ENCODE results near the gene KCNMA1. TPM values are rescaled to one million over a fixed set of nuclear protein-coding genes. Genes with fewer than 3 reads are reported as not detected.

The KCNMA1 gene
- total RNA-seq, 1 experiment from 2014 or later, result 139 TPM

- no peak for DNase-seq (ENCODE audit: low read depth)
Measured at GRCh38 chr10:76829724-76830123, 807.9 kb downstream of the KCNMA1 start.

Small RNA genes within 50 kb of the gene (small RNA-seq; reads per million reads assigned to genes)
- gene ATP5MC1P8 (not detected), gene COX6CP15 (not detected), gene RF00322 (not detected), gene RNA5SP321 (not detected)

All from HT1080 (cell line).